Fibroblast of pulmonary artery (primary cell): ENCODE data around the gene HS3ST3B1.

Experiments used
- DNase-seq: peaks from one replicate; pipeline ENCODE4 v3.0.0-alpha.2; 2010; ENCODE audit warnings: low read depth
- H3K4me3 ChIP-seq: replicated peaks from 2 replicates; pipeline ENCODE4 v1.5.1; 2011; ENCODE audit warnings: low read depth, mild to moderate bottlenecking, control low read depth, low read length, moderate library complexity
- CTCF ChIP-seq: IDR thresholded peaks from 2 replicates; pipeline ENCODE4 v1.5.1; 2011; ENCODE audit warnings: mild to moderate bottlenecking, control low read depth, low read length, inconsistent platforms; ENCODE audit errors: missing control alignments

HS3ST3B1 gene

DNA sequence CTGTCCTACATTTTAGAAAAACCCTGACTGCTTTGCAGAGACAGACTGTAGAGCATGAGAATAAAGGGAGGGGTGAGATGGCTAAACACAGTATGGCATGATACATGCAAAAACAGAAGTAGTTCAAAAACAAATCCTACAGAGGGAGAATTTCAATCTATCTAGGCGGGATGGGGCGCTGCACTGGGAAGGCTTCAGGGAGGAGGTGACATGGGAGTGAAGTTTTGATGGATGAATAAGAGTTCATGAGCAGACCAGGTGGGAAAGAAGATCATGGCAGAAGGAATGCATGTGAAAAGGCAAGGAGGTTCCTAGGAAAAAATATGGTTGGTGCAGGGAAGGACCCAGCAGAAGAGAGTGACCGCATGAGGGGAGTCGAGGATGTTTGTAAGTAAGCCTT, 19.2 kb downstream of the HS3ST3B1 start:
- no peak for TF ChIP-seq CTCF
- H3K4me3 ChIP-seq = no peak overlapping the region
- no peak for DNase-seq

GRCh38 chr17:14320734-14321475, 20.0 kb downstream of the HS3ST3B1 start:
- no peak for TF ChIP-seq CTCF
- no peak overlapping the region for H3K4me3 ChIP-seq
- DNase-seq = no peak

GRCh38 chr17:14321476-14321949, 20.6 kb downstream of the HS3ST3B1 start:
- no peak overlapping the region for H3K4me3 ChIP-seq
- no peak for TF ChIP-seq CTCF
- no peak for DNase-seq

GRCh38 chr17:14321980-14322776, 21.3 kb downstream of the HS3ST3B1 start:
- TF ChIP-seq CTCF = no peak
- no peak for DNase-seq
- no peak overlapping the region for H3K4me3 ChIP-seq

DNA sequence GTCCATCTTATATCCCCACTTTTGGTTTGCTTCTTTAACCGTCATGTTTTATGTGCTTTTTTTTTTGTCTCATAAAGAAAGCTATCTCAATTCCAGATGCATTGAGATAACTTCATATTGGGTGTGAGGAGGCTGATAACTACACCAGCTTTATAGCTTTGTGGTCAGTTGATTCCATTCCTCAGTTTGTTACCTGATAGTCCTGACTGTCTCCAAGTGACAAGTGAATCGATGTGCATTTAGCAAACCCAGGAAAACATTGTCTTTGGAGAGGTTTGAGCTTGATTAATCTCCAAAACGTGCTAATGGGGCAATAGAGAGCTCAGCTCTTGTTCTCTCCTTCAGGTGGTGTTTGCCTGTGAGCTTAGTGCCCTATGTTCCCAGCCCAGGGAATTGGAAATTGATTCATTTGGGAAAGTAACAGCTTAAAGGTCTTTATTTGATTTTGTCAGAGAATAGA, 22.7 kb downstream of the HS3ST3B1 start:
- DNase-seq = no peak
- TF ChIP-seq CTCF = no peak
- no peak overlapping the region for H3K4me3 ChIP-seq

DNA sequence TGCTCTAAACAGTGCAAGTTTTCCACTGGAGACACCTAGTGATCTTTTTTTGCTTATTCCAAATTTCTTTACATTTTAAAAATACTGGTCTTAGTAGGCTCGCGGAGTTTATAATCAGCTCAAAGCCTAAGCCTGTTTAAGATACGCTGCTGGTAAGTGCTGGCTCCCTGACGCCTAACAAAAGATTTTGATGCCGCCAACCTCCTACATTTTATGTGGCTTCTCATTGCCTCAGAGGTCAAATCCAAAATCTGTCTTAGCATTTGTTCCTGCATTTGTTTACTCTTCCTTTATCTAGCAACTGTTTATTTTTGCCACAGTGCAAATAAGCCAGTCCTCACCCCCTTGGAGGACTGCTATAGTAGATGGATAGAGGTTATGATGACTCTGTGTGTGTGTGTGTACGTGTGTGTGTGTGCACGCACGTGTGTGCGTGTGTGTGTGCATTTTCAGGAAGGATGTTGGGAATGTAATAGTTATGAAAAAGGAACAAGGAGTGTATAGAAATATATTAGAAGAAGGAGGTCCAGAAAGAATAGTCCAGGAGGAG, 24.8 kb downstream of the HS3ST3B1 start:
- no peak for DNase-seq
- no peak overlapping the region for H3K4me3 ChIP-seq
- TF ChIP-seq CTCF = no peak
